Activated CD8-positive, alpha-beta memory T cell treated with anti-CD3 and anti-CD28 coated beads, Interleukin-2, amount 50 U/mL, for 24 hours (primary cell): ENCODE measurements around the gene ACOXL.
"Not testable (repeated sequence)": the region's sequence is repeated elsewhere in the genome, so short reads cannot be mapped to it uniquely, and the experiment has no call there.

Source experiments
- DNase-seq: peaks from one replicate; pipeline ENCODE4 v3.0.0-alpha.2; 2020; ENCODE audit errors: extremely low read depth

Gene ACOXL

GRCh38 chr2:110925479-110925878 is 193.1 kb downstream of the ACOXL start:
- DNase-seq, result no peak

GRCh38 chr2:110927526-110927925 is 195.2 kb downstream of the ACOXL start:
- DNase-seq, result no peak

GRCh38 chr2:110929528-110929927 is 197.2 kb downstream of the ACOXL start:
- DNase-seq, result no peak

GRCh38 chr2:110931648-110932047 is 199.3 kb downstream of the ACOXL start:
- no peak for DNase-seq

GRCh38 chr2:110933420-110933819 is 201.0 kb downstream of the ACOXL start:
- DNase-seq, result no peak

- DNase-seq, result no peak
Measured at GRCh38 chr2:110934948-110935347, 202.6 kb downstream of the ACOXL start.

GRCh38 chr2:110940376-110940910 is 208.1 kb downstream of the ACOXL start:
- DNase-seq, result no peak

GRCh38 chr2:110941226-110941625 is 208.9 kb downstream of the ACOXL start:
- no peak for DNase-seq

- no peak for DNase-seq
Measured at GRCh38 chr2:110943070-110943634, 210.8 kb downstream of the ACOXL start.

- no peak for DNase-seq
Measured at GRCh38 chr2:110946902-110947301, 214.5 kb downstream of the ACOXL start.

- no peak for DNase-seq
Measured at GRCh38 chr2:110948027-110948674, 215.8 kb downstream of the ACOXL start.

- no peak for DNase-seq
Measured at GRCh38 chr2:110950281-110950680, 217.9 kb downstream of the ACOXL start.

- DNase-seq, result no peak
Measured at GRCh38 chr2:110955045-110955444, 222.7 kb downstream of the ACOXL start.

- no peak for DNase-seq
Measured at GRCh38 chr2:110955556-110955955, 223.2 kb downstream of the ACOXL start.

GRCh38 chr2:110957293-110957692 is 224.9 kb downstream of the ACOXL start:
- DNase-seq, result no peak

- DNase-seq, result no peak
Measured at GRCh38 chr2:110958346-110959119, 226.2 kb downstream of the ACOXL start.

GRCh38 chr2:110959198-110959597 is 226.8 kb downstream of the ACOXL start:
- DNase-seq, result no peak

GRCh38 chr2:110960281-110960680 is 227.9 kb downstream of the ACOXL start:
- no peak for DNase-seq

GRCh38 chr2:110960954-110961353 is 228.6 kb downstream of the ACOXL start:
- no peak for DNase-seq

GRCh38 chr2:110961643-110962042 is 229.3 kb downstream of the ACOXL start:
- not testable (repeated sequence) for DNase-seq

- DNase-seq, result no peak
Measured at GRCh38 chr2:110969696-110970095, 237.3 kb downstream of the ACOXL start.

- DNase-seq, result no peak
Measured at GRCh38 chr2:110970201-110970600, 237.8 kb downstream of the ACOXL start.

GRCh38 chr2:110971811-110972210 is 239.4 kb downstream of the ACOXL start:
- no peak for DNase-seq
